Measurements from ENCODE around the gene GLCCI1. TPM values are rescaled to one million over a fixed set of nuclear protein-coding genes. Genes with fewer than 3 reads are reported as not detected.

GLCCI1 gene
- total RNA-seq, 2 donors from 2014 or later, result 7.5 to 8.3 TPM

DNA sequence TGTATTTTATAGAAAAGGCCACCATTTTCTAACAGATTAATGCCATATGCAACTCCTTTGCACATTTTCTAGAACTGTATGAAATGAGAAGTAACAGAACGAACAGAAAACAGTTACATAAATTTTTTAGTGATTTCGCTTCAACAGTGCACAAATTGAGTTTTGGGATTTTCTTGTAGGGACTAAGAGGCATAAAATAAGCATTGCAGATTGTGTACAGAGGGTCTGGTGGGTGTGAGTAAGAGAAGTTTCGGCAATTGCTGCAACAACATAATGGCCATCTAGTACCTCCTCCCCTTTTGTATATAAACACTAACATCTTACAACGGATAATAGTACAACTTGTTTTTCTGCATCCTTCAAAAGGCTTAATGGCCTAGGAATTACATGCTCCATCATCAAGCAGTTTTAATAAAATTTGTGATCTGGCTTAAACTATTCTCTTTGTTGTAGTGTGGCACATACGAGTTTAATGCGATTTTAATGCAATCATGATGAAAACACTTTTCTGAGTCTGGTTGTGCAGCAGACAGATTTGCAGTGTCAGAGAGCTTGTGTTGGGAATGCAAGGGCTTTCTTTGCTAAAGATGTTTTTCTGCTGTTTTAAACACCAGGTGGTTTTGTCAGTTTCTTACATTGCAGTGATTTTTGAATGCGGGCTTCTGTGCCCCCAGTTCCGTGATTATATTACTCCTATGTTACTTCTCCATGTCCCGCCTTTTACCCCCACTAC lies 2.9 kb downstream of the GLCCI1 start:
- Histone ChIP-seq H3K4me3 (no peak overlapping the region), H3K4me1 (no peaks in the 10 kb centered on the region), H3K36me3 (no peaks in the 10 kb centered on the region), H3K27me3 (no peaks in the 10 kb centered on the region), H3K9ac (ENCODE audit: low read depth in 2 of 2, low read length in 2 of 2) (peak overlapping the region in 1 of 2 donors; percentile 36), H3K9me3 (no peaks in the 10 kb centered on the region), H3K27ac (no peak overlapping the region)
- intact Hi-C loops (cut with DNase I), result no loop called here
- TF ChIP-seq, protein P1, sequence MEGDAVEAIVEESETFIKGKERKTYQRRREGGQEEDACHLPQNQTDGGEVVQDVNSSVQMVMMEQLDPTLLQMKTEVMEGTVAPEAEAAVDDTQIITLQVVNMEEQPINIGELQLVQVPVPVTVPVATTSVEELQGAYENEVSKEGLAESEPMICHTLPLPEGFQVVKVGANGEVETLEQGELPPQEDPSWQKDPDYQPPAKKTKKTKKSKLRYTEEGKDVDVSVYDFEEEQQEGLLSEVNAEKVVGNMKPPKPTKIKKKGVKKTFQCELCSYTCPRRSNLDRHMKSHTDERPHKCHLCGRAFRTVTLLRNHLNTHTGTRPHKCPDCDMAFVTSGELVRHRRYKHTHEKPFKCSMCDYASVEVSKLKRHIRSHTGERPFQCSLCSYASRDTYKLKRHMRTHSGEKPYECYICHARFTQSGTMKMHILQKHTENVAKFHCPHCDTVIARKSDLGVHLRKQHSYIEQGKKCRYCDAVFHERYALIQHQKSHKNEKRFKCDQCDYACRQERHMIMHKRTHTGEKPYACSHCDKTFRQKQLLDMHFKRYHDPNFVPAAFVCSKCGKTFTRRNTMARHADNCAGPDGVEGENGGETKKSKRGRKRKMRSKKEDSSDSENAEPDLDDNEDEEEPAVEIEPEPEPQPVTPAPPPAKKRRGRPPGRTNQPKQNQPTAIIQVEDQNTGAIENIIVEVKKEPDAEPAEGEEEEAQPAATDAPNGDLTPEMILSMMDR (IDR thresholded peaks at IDR 0.05), result no peak
- DNase-seq, result no peak

DNA sequence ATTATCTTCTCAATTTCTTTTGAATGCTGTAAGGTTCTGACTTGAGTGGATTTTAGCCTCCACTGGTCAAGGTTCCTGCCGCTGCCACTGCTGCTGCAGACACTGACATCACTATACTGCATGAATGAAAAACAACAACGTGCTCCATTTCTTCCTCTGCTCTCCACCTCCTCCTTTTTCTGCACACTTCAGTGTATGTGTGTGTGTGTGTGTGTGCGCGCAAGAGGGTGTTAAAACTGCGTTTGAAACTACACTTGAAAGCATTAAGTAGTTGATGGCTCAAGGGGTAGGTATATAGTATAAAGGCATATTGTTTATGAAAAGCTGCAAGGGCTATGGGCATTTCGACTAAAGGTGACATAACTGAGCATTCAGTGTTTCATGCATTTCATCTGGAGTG lies 3.5 kb downstream of the GLCCI1 start:
- no peak for DNase-seq
- Histone ChIP-seq H3K4me3 (no peak overlapping the region), H3K27ac (no peak overlapping the region), H3K9me3 (no peaks in the 10 kb centered on the region), H3K27me3 (no peaks in the 10 kb centered on the region), H3K4me1 (no peaks in the 10 kb centered on the region), H3K36me3 (no peaks in the 10 kb centered on the region), H3K9ac (ENCODE audit: low read depth in 2 of 2, low read length in 2 of 2) (no peak overlapping the region)
- intact Hi-C loops (cut with DNase I), result no loop called here
- TF ChIP-seq, protein P1 (IDR thresholded peaks at IDR 0.05), result no peak

DNA sequence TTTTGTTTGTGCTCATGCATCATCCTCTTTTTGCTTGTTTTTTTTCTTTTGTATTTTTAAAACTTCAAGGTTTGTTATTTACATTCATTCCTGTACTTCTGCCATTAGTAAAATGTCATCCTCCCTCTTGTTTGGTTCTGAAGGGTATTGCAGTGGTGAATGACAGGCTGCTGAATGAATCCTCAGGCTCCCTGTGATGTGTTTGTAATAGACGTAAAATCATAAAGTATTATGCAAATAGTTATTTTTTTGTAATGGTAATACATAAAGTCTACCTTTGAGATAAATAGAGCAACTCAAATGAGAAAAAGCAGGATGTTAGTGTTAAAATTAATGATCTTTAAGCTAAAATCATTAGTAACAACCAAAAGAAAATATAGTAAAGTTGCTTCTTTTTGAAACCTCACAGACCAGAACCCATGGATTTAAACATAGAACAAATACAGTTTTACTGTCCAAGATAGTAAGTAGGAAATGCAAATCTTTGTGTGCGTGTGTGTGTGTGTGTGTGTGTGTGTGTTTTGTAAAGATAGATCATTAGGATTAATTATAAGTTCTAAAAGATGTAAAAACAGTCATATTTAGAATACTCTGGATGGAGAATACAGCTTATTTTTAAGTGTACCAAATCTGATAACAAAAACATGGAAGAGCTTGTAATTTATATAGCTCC lies 4.5 kb downstream of the GLCCI1 start:
- Histone ChIP-seq H3K27me3 (no peaks in the 10 kb centered on the region), H3K36me3 (no peaks in the 10 kb centered on the region), H3K9ac (ENCODE audit: low read depth in 2 of 2, low read length in 2 of 2) (no peak overlapping the region), H3K9me3 (no peaks in the 10 kb centered on the region), H3K4me3 (no peak overlapping the region), H3K4me1 (no peaks in the 10 kb centered on the region), H3K27ac (no peak overlapping the region)
- intact Hi-C loops (cut with DNase I), result no loop called here
- TF ChIP-seq, protein P1 (IDR thresholded peaks at IDR 0.05), result no peak
- DNase-seq, result no peak

DNA sequence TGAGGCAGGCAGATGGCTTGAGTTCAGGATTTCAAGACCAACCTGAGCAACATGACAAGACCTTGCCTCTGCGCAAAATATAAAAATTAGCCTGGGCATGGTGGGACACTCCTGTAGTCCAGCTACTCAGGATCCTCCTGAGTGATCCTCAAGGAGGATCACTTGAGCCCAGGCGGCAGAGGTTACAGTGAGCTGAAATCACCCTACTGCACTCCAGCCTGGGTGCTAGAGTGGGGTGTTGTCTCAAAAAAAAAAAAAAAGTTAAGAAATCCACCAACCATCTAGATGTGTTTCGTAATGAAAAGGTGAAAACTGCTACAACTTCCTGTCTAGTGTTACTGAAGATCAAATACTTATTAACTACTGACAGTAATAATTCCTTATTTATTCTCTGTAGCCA lies 8.1 kb downstream of the GLCCI1 start:
- no peak for DNase-seq
- Histone ChIP-seq H3K27me3 (no peaks in the 10 kb centered on the region), H3K9ac (ENCODE audit: low read depth in 2 of 2, low read length in 2 of 2) (no peak overlapping the region), H3K4me3 (no peak overlapping the region), H3K9me3 (no peaks in the 10 kb centered on the region), H3K4me1 (no peaks in the 10 kb centered on the region), H3K36me3 (no peaks in the 10 kb centered on the region), H3K27ac (no peak overlapping the region)
- intact Hi-C loops (cut with DNase I), result no loop called here
- TF ChIP-seq, protein P1 (IDR thresholded peaks at IDR 0.05), result no peak

DNA sequence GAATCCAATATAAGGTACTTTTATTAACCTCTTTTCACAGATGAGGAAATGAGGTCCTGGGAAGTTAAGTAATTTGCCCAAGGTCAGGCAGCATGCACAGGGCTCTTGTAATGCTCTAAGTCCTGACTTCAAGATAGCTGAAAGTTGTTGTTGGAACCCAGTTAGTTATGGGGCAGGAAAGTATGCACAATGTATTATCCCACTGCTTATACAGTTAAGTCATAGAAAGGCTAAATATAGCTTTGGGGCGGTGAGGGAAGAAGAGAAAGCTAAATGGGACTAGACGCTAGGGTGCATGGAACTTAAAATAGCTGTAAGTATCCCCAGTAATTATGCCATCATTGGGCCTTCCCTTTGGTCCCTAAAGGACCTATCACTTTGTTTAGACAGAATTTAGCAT lies 9.2 kb downstream of the GLCCI1 start:
- Histone ChIP-seq H3K4me1 (no peaks in the 10 kb centered on the region), H3K4me3 (no peak overlapping the region), H3K9me3 (no peaks in the 10 kb centered on the region), H3K27me3 (no peaks in the 10 kb centered on the region), H3K36me3 (no peaks in the 10 kb centered on the region), H3K27ac (no peak overlapping the region), H3K9ac (ENCODE audit: low read depth in 2 of 2, low read length in 2 of 2) (no peak overlapping the region)
- TF ChIP-seq, protein P1 (IDR thresholded peaks at IDR 0.05), result no peak
- no peak for DNase-seq
- intact Hi-C loops (cut with DNase I), result no loop called here

All from colonic mucosa (tissue), 4 donors.